ENCODE measurements around the gene NT5DC1. TPM values are rescaled to one million over a fixed set of nuclear protein-coding genes. Genes with fewer than 3 reads are reported as not detected.
A peak's percentile ranks its signal among the peaks of the same experiment; 100 is the strongest.

The NT5DC1 gene
- total and polyA plus RNA-seq, 9 donors: 5.1 to 33.9 (median 27.0) TPM

- intact Hi-C loops (cut with DNase I): no loop called here
- Histone ChIP-seq H3K27ac (no peak overlapping the region), H3K4me1 (ENCODE audit: insufficient read depth) (no peaks in the 10 kb centered on the region), H3K36me3 (no peaks in the 10 kb centered on the region), H3K9me3 (no peaks in the 10 kb centered on the region), H3K4me3 (no peak overlapping the region), H3K27me3 (no peaks in the 10 kb centered on the region)
- no peak for TF ChIP-seq EP300 (IDR thresholded peaks at IDR 0.05)
- no peak for TF ChIP-seq CTCF (IDR thresholded peaks at IDR 0.05)
- DNase-seq: peak; percentile 85 to 93 (median 87)
- 41 to 56% (median 54%) methylated on average over 17 of the region's 17 CpGs for WGBS, 3 donors
Measured at GRCh38 chr6:116229287-116229913, 128.7 kb downstream of the NT5DC1 start.

- Histone ChIP-seq H3K4me1 (ENCODE audit: insufficient read depth) (no peaks in the 10 kb centered on the region), H3K4me3 (no peak overlapping the region), H3K36me3 (no peaks in the 10 kb centered on the region), H3K9me3 (no peaks in the 10 kb centered on the region), H3K27ac (no peak overlapping the region), H3K27me3 (no peaks in the 10 kb centered on the region)
- DNase-seq: no peak
- TF ChIP-seq EP300 (IDR thresholded peaks at IDR 0.05) (no peak), CTCF (IDR thresholded peaks at IDR 0.05) (no peak), POLR2A (IDR thresholded peaks at IDR 0.05) (no peak)
- 30 to 49% (median 39%) methylated on average over 3 of the region's 3 CpGs for WGBS, 3 donors
- intact Hi-C loops (cut with DNase I): no loop called here
Measured at GRCh38 chr6:116234689-116235088, 134.0 kb downstream of the NT5DC1 start.

- H3K4me3 ChIP-seq: no peak overlapping the region
- no peaks in the 10 kb centered on the region for H3K27me3 ChIP-seq
- TF ChIP-seq EP300 (IDR thresholded peaks at IDR 0.05): no peak
- no peak for TF ChIP-seq POLR2A (IDR thresholded peaks at IDR 0.05)
- TF ChIP-seq CTCF (IDR thresholded peaks at IDR 0.05): no peak
- 76 to 83% (median 77%) methylated on average over 2 of the region's 2 CpGs for WGBS, 3 donors
- no peak for DNase-seq
- H3K36me3 ChIP-seq: no peaks in the 10 kb centered on the region
- H3K9me3 ChIP-seq: no peaks in the 10 kb centered on the region
- no peaks in the 10 kb centered on the region for H3K4me1 ChIP-seq (ENCODE audit: insufficient read depth)
- intact Hi-C loops (cut with DNase I): no loop called here
- H3K27ac ChIP-seq: no peak overlapping the region
Measured at GRCh38 chr6:116238083-116238482, 137.4 kb downstream of the NT5DC1 start.

GRCh38 chr6:116239256-116239655 lies 138.6 kb downstream of the NT5DC1 start:
- TF ChIP-seq EP300 (IDR thresholded peaks at IDR 0.05): no peak
- no peak for TF ChIP-seq CTCF (IDR thresholded peaks at IDR 0.05)
- no peak for TF ChIP-seq POLR2A (IDR thresholded peaks at IDR 0.05)
- Histone ChIP-seq H3K27me3 (no peaks in the 10 kb centered on the region), H3K4me1 (ENCODE audit: insufficient read depth) (no peaks in the 10 kb centered on the region), H3K9me3 (no peaks in the 10 kb centered on the region), H3K4me3 (no peak overlapping the region), H3K36me3 (no peaks in the 10 kb centered on the region), H3K27ac (no peak overlapping the region)
- DNase-seq: no peak
- intact Hi-C loops (cut with DNase I): no loop called here
- 94 to 98% (median 94%) methylated on average over 2 of the region's 2 CpGs for WGBS, 3 donors
